SJCRH30 (cell line): ENCODE measurements around the gene MFN2. TPM values are rescaled to one million over a fixed set of nuclear protein-coding genes. Genes with fewer than 3 reads are reported as not detected.
"Not testable (repeated sequence)": the region's sequence is repeated elsewhere in the genome, so short reads cannot be mapped to it uniquely, and the experiment has no call there.

Experiments
- DNase-seq, 2 experiments: peaks; one replicate each; pipeline ENCODE4 v3.0.0-alpha.2; 2015 to 2020
- H3K27ac ChIP-seq: fragments of 250-450 bp; sonication (Bioruptor Pico); 2 replicates; pipeline ENCODE4 v1.5.1; 2020; ENCODE audit warnings: mild to moderate bottlenecking, moderate library complexity
- H3K27me3 ChIP-seq: fragments of 250-450 bp; sonication (Bioruptor Pico); 2 replicates; pipeline ENCODE4 v1.5.1; 2020; ENCODE audit warnings: mild to moderate bottlenecking, moderate library complexity
- H3K36me3 ChIP-seq: fragments of 250-450 bp; sonication (Bioruptor Pico); 2 replicates; pipeline ENCODE4 v1.5.1; 2020; ENCODE audit warnings: mild to moderate bottlenecking, moderate library complexity
- H3K4me1 ChIP-seq: fragments of 250-450 bp; sonication (Bioruptor Pico); 2 replicates; pipeline ENCODE4 v1.5.1; 2020; ENCODE audit warnings: mild to moderate bottlenecking, moderate library complexity
- H3K4me3 ChIP-seq: fragments of 250-450 bp; sonication (Bioruptor Pico); 2 replicates; pipeline ENCODE4 v1.5.1; 2020; ENCODE audit warnings: mild to moderate bottlenecking, moderate library complexity
- H3K9me3 ChIP-seq: fragments of 250-450 bp; sonication (Bioruptor Pico); replicated peaks from 2 replicates; pipeline ENCODE4 v1.5.1; 2020; ENCODE audit warnings: mild to moderate bottlenecking, moderate library complexity
- total RNA-seq: library from RNA; depleted of rRNA; stranded (reverse); fragments of >200 nt; shearing (Covaris generic); gene quantifications from 2 replicates; pipeline ENCODE4 v1.2.3, GENCODE V29; 2014

MFN2 gene
- total RNA-seq, 1 experiment from 2014 or later: 94.0 TPM

- H3K4me1 ChIP-seq: peaks cover 6% of the 10 kb centered on the region
- H3K36me3 ChIP-seq: no peaks in the 10 kb centered on the region
- no peak for DNase-seq
- H3K27ac ChIP-seq: no peak overlapping the region
- H3K9me3 ChIP-seq: no peaks in the 10 kb centered on the region
- H3K4me3 ChIP-seq: no peak overlapping the region
- H3K27me3 ChIP-seq: peaks cover 5% of the 10 kb centered on the region; the same call in 1 of the 2 replicates
Observed at GRCh38 chr1:12037486-12038355, 57.5 kb downstream of the MFN2 start.

GRCh38 chr1:12038356-12039163 is 58.3 kb downstream of the MFN2 start:
- Histone ChIP-seq H3K36me3 (no peaks in the 10 kb centered on the region), H3K9me3 (no peaks in the 10 kb centered on the region), H3K27me3 (peaks cover 5% of the 10 kb centered on the region; the same call in 1 of the 2 replicates), H3K4me3 (no peak overlapping the region), H3K27ac (no peak overlapping the region), H3K4me1 (peaks cover 6% of the 10 kb centered on the region)
- no peak for DNase-seq

GRCh38 chr1:12039164-12039525 is 58.9 kb downstream of the MFN2 start:
- no peak for DNase-seq
- Histone ChIP-seq H3K4me1 (peaks cover 7% of the 10 kb centered on the region), H3K4me3 (no peak overlapping the region), H3K27me3 (peaks cover 5% of the 10 kb centered on the region; the same call in 1 of the 2 replicates), H3K9me3 (no peaks in the 10 kb centered on the region), H3K36me3 (no peaks in the 10 kb centered on the region), H3K27ac (no peak overlapping the region)

GRCh38 chr1:12039824-12040456 is 59.7 kb downstream of the MFN2 start:
- not testable (repeated sequence) for H3K27me3 ChIP-seq, H3K9me3 ChIP-seq, DNase-seq, H3K4me3 ChIP-seq, H3K27ac ChIP-seq, H3K36me3 ChIP-seq
- H3K4me1 ChIP-seq: peaks cover 14% of the 10 kb centered on the region

- Histone ChIP-seq H3K9me3 (no peaks in the 10 kb centered on the region), H3K4me1 (peaks cover 19% of the 10 kb centered on the region), H3K4me3 (no peak overlapping the region), H3K27me3 (peaks cover 5% of the 10 kb centered on the region; the same call in 1 of the 2 replicates), H3K36me3 (no peaks in the 10 kb centered on the region), H3K27ac (no peak overlapping the region)
- peak in 1 of 2 experiments; percentile 34 for DNase-seq
Observed at GRCh38 chr1:12040457-12041051, 60.3 kb downstream of the MFN2 start.

- H3K36me3 ChIP-seq, H3K9me3 ChIP-seq: not testable (repeated sequence)
- Histone ChIP-seq H3K27me3 (peaks cover 14% of the 10 kb centered on the region), H3K4me3 (peak overlapping the region; percentile 9), H3K4me1 (peaks cover 33% of the 10 kb centered on the region), H3K27ac (peak overlapping the region; percentile 52)
- DNase-seq: peak; percentile 86 to 92
Observed at GRCh38 chr1:12044187-12044877, 64.1 kb downstream of the MFN2 start.

- H3K27me3 ChIP-seq: peaks cover 9% of the 10 kb centered on the region; the same call in 1 of the 2 replicates
- DNase-seq: no peak
- H3K4me3 ChIP-seq: no peak overlapping the region
Observed at GRCh38 chr1:12046749-12047119, 66.5 kb downstream of the MFN2 start.

GRCh38 chr1:12047120-12047876 is 67.1 kb downstream of the MFN2 start:
- Histone ChIP-seq H3K4me1 (peaks cover 34% of the 10 kb centered on the region), H3K9me3 (no peaks in the 10 kb centered on the region), H3K36me3 (no peaks in the 10 kb centered on the region), H3K27me3 (peaks cover 9% of the 10 kb centered on the region; the same call in 1 of the 2 replicates), H3K4me3 (no peak overlapping the region), H3K27ac (no peak overlapping the region)
- DNase-seq: peak; percentile 44 to 54

More at GRCh38 chr1:12046749-12047119, 66.5 kb downstream of the MFN2 start:
- Histone ChIP-seq H3K4me1 (peaks cover 29% of the 10 kb centered on the region), H3K36me3 (no peaks in the 10 kb centered on the region), H3K27ac (no peak overlapping the region), H3K9me3 (no peaks in the 10 kb centered on the region)

- peaks cover 9% of the 10 kb centered on the region; the same call in 1 of the 2 replicates for H3K27me3 ChIP-seq
- H3K4me1 ChIP-seq: peaks cover 41% of the 10 kb centered on the region
- no peaks in the 10 kb centered on the region for H3K9me3 ChIP-seq
- H3K4me3 ChIP-seq: no peak overlapping the region
- DNase-seq: no peak
- H3K36me3 ChIP-seq: no peaks in the 10 kb centered on the region
- H3K27ac ChIP-seq: no peak overlapping the region
Observed at GRCh38 chr1:12048372-12048771, 68.1 kb downstream of the MFN2 start.

GRCh38 chr1:12049616-12050015 is 69.4 kb downstream of the MFN2 start:
- Histone ChIP-seq H3K9me3 (no peaks in the 10 kb centered on the region), H3K36me3 (no peaks in the 10 kb centered on the region), H3K27me3 (peaks cover 9% of the 10 kb centered on the region; the same call in 1 of the 2 replicates), H3K27ac (no peak overlapping the region), H3K4me3 (no peak overlapping the region), H3K4me1 (peaks cover 36% of the 10 kb centered on the region)
- DNase-seq: no peak

- no peaks in the 10 kb centered on the region for H3K9me3 ChIP-seq
- no peak overlapping the region for H3K4me3 ChIP-seq
- DNase-seq: no peak
- no peak overlapping the region for H3K27ac ChIP-seq
- peaks cover 9% of the 10 kb centered on the region; the same call in 1 of the 2 replicates for H3K27me3 ChIP-seq
- no peaks in the 10 kb centered on the region for H3K36me3 ChIP-seq
- H3K4me1 ChIP-seq: peaks cover 28% of the 10 kb centered on the region
Observed at GRCh38 chr1:12051361-12051760, 71.1 kb downstream of the MFN2 start.

- Histone ChIP-seq H3K36me3 (no peaks in the 10 kb centered on the region), H3K27ac (no peak overlapping the region), H3K9me3 (no peaks in the 10 kb centered on the region), H3K4me1 (peaks cover 22% of the 10 kb centered on the region), H3K4me3 (no peak overlapping the region), H3K27me3 (peaks cover 9% of the 10 kb centered on the region; the same call in 1 of the 2 replicates)
- DNase-seq: peak; percentile 74 to 79
Observed at GRCh38 chr1:12052008-12052573, 71.8 kb downstream of the MFN2 start.
